Measurements from ENCODE around the gene RPS19. TPM values are rescaled to one million over a fixed set of nuclear protein-coding genes. Genes with fewer than 3 reads are reported as not detected.

RPS19 gene
- polyA plus RNA-seq, 1 donor (not counting 4 experiments of a cell fraction or from before 2014, with no cell fraction given) = 2,290 TPM

DNA sequence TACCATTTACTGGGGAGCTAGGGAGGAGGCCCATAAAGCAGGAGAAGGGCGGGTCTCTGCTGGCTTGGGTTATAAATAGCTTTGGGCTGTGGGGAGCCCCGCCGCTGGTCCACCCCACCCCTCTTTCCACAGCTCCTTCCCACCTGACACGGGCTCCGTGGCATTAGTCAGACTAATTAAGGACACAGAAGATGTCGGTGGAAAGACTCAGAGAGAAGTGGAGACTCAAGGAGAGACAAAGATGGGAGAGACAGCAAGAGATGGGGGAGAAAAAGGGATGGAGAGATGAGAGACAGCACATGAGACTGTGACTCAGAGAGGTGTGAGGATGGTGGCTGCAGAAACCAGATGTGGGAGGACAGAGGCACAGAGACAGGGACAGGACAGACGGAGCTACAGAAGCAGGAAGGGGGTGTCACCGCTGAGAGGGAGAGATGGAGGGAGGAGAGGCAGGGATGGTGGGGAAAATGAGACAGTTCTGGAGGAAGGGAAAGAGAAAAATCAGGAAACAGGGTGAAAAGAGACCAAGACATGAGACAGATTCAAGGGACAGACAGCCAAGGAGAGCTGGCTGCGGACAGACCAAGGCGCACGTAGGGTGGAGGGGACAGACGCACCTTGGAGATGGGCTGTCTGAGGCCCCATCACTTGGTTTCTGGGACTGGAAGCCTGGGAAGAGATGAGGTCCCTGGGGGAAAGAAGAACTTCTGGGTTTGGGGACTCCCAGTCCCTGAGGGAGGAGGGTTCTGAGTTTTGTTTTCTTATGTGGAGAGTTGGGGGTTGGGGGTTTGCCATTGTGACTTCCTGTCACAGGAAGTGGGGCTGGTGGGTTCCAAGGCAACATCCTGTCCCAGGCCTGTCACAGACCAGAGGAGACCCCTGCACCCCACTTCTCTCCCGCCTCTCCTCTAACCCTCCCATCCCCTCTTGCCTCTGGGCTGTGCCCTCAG is 27.0 kb downstream of the RPS19 start:
- peaks cover 6% of the 10 kb centered on the region for H3K9me1 ChIP-seq (ENCODE audit: control insufficient read depth, extremely low read depth, insufficient read depth, low read length)
- no peak for DNase-seq (ENCODE audit: low read depth, low spot score)
- H3K27ac ChIP-seq (ENCODE audit: control insufficient read depth, insufficient read depth, low read length) = peak overlapping the region; percentile 82
- dilution Hi-C loops (cut with MboI; ENCODE audit: extremely low pct_ligation_motif_present, low sequenced_read_pairs) = no loop called here
- FAIRE-seq = peak; percentile 69
- H3K4me1 ChIP-seq (ENCODE audit: control insufficient read depth, extremely low read depth, insufficient read depth, low read length) = peaks cover 45% of the 10 kb centered on the region
- peak overlapping the region; percentile 74 for H3K4me2 ChIP-seq (ENCODE audit: control insufficient read depth, extremely low read depth, insufficient read depth, low read depth, low read length)
- H4K20me1 ChIP-seq (ENCODE audit: control insufficient read depth, extremely low read depth, insufficient read depth, low read length) = no peaks in the 10 kb centered on the region
- TF ChIP-seq EZH2 (IDR thresholded peaks at IDR 0.05; ENCODE audit: low read length) = no peak
- TF ChIP-seq, protein P1, sequence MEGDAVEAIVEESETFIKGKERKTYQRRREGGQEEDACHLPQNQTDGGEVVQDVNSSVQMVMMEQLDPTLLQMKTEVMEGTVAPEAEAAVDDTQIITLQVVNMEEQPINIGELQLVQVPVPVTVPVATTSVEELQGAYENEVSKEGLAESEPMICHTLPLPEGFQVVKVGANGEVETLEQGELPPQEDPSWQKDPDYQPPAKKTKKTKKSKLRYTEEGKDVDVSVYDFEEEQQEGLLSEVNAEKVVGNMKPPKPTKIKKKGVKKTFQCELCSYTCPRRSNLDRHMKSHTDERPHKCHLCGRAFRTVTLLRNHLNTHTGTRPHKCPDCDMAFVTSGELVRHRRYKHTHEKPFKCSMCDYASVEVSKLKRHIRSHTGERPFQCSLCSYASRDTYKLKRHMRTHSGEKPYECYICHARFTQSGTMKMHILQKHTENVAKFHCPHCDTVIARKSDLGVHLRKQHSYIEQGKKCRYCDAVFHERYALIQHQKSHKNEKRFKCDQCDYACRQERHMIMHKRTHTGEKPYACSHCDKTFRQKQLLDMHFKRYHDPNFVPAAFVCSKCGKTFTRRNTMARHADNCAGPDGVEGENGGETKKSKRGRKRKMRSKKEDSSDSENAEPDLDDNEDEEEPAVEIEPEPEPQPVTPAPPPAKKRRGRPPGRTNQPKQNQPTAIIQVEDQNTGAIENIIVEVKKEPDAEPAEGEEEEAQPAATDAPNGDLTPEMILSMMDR (optimal IDR thresholded peaks at IDR 0.05 in 1 of 3, IDR thresholded peaks at IDR 0.05 in 1 of 3, conservative IDR thresholded peaks at IDR 0.05 in 1 of 3; ENCODE audit: extremely low read depth in 1 of 3, insufficient read depth in 2 of 3, low read length in 3 of 3) = no peak
- H3K9me3 ChIP-seq (ENCODE audit: control insufficient read depth, low read depth, low read length) = no peaks in the 10 kb centered on the region
- peaks cover 20% of the 10 kb centered on the region in 2 experiments for H3K36me3 ChIP-seq (ENCODE audit: control insufficient read depth in 2 of 2, extremely low read depth in 1 of 2, insufficient read depth in 2 of 2, low read length in 2 of 2)
- peaks cover 56% of the 10 kb centered on the region for H3K79me2 ChIP-seq (ENCODE audit: control insufficient read depth, insufficient read depth, low read length)
- peak overlapping the region in 2 of 3 experiments; percentile 31 to 44 for H3K4me3 ChIP-seq (ENCODE audit: control insufficient read depth in 2 of 3, extremely low read depth in 1 of 3, insufficient read depth in 2 of 3, low read depth in 1 of 3, low read length in 3 of 3)
- H2AFZ ChIP-seq (ENCODE audit: control insufficient read depth, low read length) = no peak overlapping the region
- H3K27me3 ChIP-seq (ENCODE audit: control insufficient read depth, extremely low read depth, insufficient read depth, low read length) = no peaks in the 10 kb centered on the region
- peak overlapping the region; percentile 80 for H3K9ac ChIP-seq (ENCODE audit: control insufficient read depth, extremely low read depth, insufficient read depth, low read length)

DNA sequence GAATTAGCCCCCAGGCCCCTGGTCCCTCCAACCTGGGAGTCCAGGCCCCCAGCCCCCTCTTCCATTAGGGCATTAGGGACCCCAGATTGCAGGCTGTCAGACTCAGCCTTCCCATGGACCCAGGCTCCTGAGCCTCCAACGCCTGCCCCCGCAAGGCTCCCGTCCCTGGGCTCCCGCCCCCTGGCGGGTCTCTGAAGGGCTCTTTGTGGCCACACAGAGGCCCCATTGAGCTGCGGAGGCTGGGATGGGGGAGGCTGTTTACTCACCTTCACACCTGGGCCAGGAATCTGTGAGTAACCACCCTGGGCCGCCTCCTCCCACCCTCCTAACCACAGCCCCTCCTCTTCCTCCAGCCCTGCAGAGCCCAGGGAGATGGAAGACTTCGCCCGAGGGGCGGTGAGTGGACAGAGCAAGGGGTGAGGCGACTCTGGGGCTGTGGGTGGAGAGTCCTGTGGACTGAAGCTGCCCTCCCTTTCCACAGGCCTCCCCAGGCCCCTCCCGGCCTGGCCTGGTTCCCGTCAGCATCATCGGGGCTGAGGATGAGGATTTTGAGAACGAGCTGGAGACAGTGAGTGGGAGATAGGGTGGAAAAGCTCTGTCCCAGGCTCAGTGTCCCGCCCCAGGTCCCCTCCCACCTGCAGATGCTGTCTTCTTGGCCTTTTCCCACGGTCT is 27.8 kb downstream of the RPS19 start:
- Histone ChIP-seq H3K27ac (ENCODE audit: control insufficient read depth, insufficient read depth, low read length) (peak overlapping the region; percentile 82), H2AFZ (ENCODE audit: control insufficient read depth, low read length) (no peak overlapping the region), H4K20me1 (ENCODE audit: control insufficient read depth, extremely low read depth, insufficient read depth, low read length) (no peaks in the 10 kb centered on the region), H3K36me3 (ENCODE audit: control insufficient read depth in 2 of 2, extremely low read depth in 1 of 2, insufficient read depth in 2 of 2, low read length in 2 of 2) (peaks cover 27 to 28% of the 10 kb centered on the region in 2 experiments), H3K9ac (ENCODE audit: control insufficient read depth, extremely low read depth, insufficient read depth, low read length) (peak overlapping the region; percentile 80), H3K9me3 (ENCODE audit: control insufficient read depth, low read depth, low read length) (no peaks in the 10 kb centered on the region), H3K4me3 (ENCODE audit: control insufficient read depth in 2 of 3, extremely low read depth in 1 of 3, insufficient read depth in 2 of 3, low read depth in 1 of 3, low read length in 3 of 3) (peak overlapping the region in 2 of 3 experiments; percentile 31 to 43), H3K4me1 (ENCODE audit: control insufficient read depth, extremely low read depth, insufficient read depth, low read length) (peaks cover 39% of the 10 kb centered on the region), H3K4me2 (ENCODE audit: control insufficient read depth, extremely low read depth, insufficient read depth, low read depth, low read length) (peak overlapping the region; percentile 74), H3K9me1 (ENCODE audit: control insufficient read depth, extremely low read depth, insufficient read depth, low read length) (peaks cover 6% of the 10 kb centered on the region), H3K27me3 (ENCODE audit: control insufficient read depth, extremely low read depth, insufficient read depth, low read length) (no peaks in the 10 kb centered on the region), H3K79me2 (ENCODE audit: control insufficient read depth, insufficient read depth, low read length) (peaks cover 58% of the 10 kb centered on the region)
- TF ChIP-seq, protein P1 (optimal IDR thresholded peaks at IDR 0.05 in 1 of 3, IDR thresholded peaks at IDR 0.05 in 1 of 3, conservative IDR thresholded peaks at IDR 0.05 in 1 of 3; ENCODE audit: extremely low read depth in 1 of 3, insufficient read depth in 2 of 3, low read length in 3 of 3) = peak; percentile 49 to 61 (median 50)
- no peak for TF ChIP-seq EZH2 (IDR thresholded peaks at IDR 0.05; ENCODE audit: low read length)
- FAIRE-seq = peak; percentile 88
- peak; percentile 98 for DNase-seq (ENCODE audit: low read depth, low spot score)
- dilution Hi-C loops (cut with MboI; ENCODE audit: extremely low pct_ligation_motif_present, low sequenced_read_pairs) = no loop called here

Data from keratinocyte (primary cell).